Smooth muscle cell (in vitro differentiated cells): ENCODE results near the gene RFX1. TPM values are rescaled to one million over a fixed set of nuclear protein-coding genes. Genes with fewer than 3 reads are reported as not detected.
"Not testable (repeated sequence)": the region's sequence is repeated elsewhere in the genome, so short reads cannot be mapped to it uniquely, and the experiment has no call there.

ENCODE experiments used
- DNase-seq: peaks from one replicate; lab custom pipeline; 2025; ENCODE audit not compliant: unreplicated experiment; lab: John Stamatoyannopoulos, UW
- H2AFZ ChIP-seq: fragments of 200-600 bp; sonication (generic); 2 replicates; pipeline ENCODE4 v1.6.0; 2016; ENCODE audit warnings: antibody characterized with exemption, low read depth, mild to moderate bottlenecking
- H3F3A ChIP-seq: fragments of 200-600 bp; sonication (generic); 2 replicates; pipeline ENCODE4 v1.6.0; 2017; ENCODE audit warnings: antibody characterized with exemption, low read depth
- H3K27ac ChIP-seq: fragments of 200-600 bp; sonication (generic); 2 replicates; pipeline ENCODE4 v1.5.1; 2016; ENCODE audit warnings: low read depth, mild to moderate bottlenecking
- H3K27me3 ChIP-seq: fragments of 200-600 bp; sonication (generic); 2 replicates; pipeline ENCODE4 v1.6.1; 2016; ENCODE audit warnings: low read depth, mild to moderate bottlenecking
- H3K36me3 ChIP-seq: fragments of 200-600 bp; sonication (generic); 2 replicates; pipeline ENCODE4 v1.5.1; 2016; ENCODE audit warnings: low read depth
- H3K4me1 ChIP-seq: fragments of 200-600 bp; sonication (generic); 2 replicates; pipeline ENCODE4 v1.5.1; 2016; ENCODE audit warnings: low read depth
- H3K4me2 ChIP-seq: fragments of 200-600 bp; sonication (generic); 2 replicates; pipeline ENCODE4 v1.6.0; 2016; ENCODE audit warnings: mild to moderate bottlenecking
- H3K4me3 ChIP-seq: fragments of 200-600 bp; sonication (generic); 2 replicates; pipeline ENCODE4 v1.5.1; 2016; ENCODE audit warnings: mild to moderate bottlenecking
- H3K79me2 ChIP-seq: fragments of 200-600 bp; sonication (generic); 2 replicates; pipeline ENCODE4 v1.6.0; 2016; ENCODE audit warnings: low read depth, mild to moderate bottlenecking
- H3K9ac ChIP-seq: fragments of 200-600 bp; sonication (generic); 2 replicates; pipeline ENCODE4 v1.6.0; 2016; ENCODE audit warnings: low read depth
- H3K9me3 ChIP-seq: fragments of 200-600 bp; sonication (generic); replicated peaks from 2 replicates; pipeline ENCODE4 v1.5.1; 2016; ENCODE audit warnings: low read depth
- H4K20me1 ChIP-seq: fragments of 200-600 bp; sonication (generic); 2 replicates; pipeline ENCODE4 v1.6.0; 2016; ENCODE audit warnings: low read depth
- WGBS: methylation state at CpG from one replicate; pipeline ENCODE4 v1.1.7; 2016; ENCODE audit warnings: low lambda C conversion rate; 5-methylcytosine and 5-hydroxymethylcytosine counted together
- polyA plus RNA-seq: library from polyadenylated mRNA; unstranded; fragments of >200 nt; fragmentation: Nextera tagmentation; extraction: Ambion mirVana; gene quantifications from 2 replicates; pipeline ENCODE4 v1.2.1, GENCODE V29; 2016
- total RNA-seq: library from RNA; depleted of rRNA; stranded (reverse); fragments of >200 nt; gene quantifications from 2 replicates; pipeline ENCODE4 v1.2.3, GENCODE V29; 2014
- TF ChIP-seq, protein P1 (sequence below): fragments of 200-600 bp; sonication (generic); IDR thresholded peaks from 2 replicates; pipeline ENCODE4 v1.5.1; 2017; ENCODE audit warnings: borderline replicate concordance, mild to moderate bottlenecking, antibody characterized with exemption; ENCODE audit not compliant: insufficient read depth, poor library complexity, severe bottlenecking

The RFX1 gene
- total and polyA plus RNA-seq, 2 experiments from 2014 or later: 2.2 TPM

DNA sequence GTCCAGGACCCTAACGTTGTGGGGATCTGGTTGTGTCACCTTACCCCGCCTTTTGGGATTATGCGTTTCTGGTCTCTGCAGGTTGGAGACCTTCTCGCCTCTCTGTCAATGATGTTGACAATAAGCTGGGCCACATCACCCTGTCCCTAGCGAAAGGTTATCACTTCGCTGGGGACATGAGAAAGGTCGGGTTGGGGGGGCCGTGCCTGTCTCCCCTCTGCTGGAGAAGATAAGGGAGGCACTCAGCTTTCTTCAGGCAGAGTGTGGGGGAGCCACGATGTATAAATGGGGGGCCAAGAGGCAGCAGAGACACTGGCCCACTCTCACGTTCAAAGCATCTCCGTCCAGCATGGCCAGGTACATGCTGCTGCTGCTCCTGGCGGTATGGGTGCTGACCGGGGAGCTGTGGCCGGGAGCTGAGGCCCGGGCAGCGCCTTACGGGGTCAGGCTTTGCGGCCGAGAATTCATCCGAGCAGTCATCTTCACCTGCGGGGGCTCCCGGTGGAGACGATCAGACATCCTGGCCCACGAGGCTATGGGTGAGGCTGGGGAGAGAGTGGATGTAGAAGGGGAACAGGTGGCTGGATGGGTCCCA is 21.8 kb upstream of the RFX1 start, which contains the start of gene RLN3:
RLN3 (plus strand) TSS at position 293 of the 595 bp plus-strand sequence; CDS start at position 350, 57 bp downstream.
- Histone ChIP-seq H3K9ac (no peak within 1 kb of the TSS), H3K9me3 (no peaks in the 10 kb centered on the region), H3K36me3 (no peaks in the 10 kb centered on the region), H3K27ac (no peak within 1 kb of the TSS), H3K79me2 (no peaks in the 10 kb centered on the region), H3K4me1 (peaks cover 9% of the 10 kb centered on the region), H2AFZ (no peak within 1 kb of the TSS), H3K4me2 (no peak within 1 kb of the TSS), H4K20me1 (no peaks in the 10 kb centered on the region), H3K4me3 (no peak within 1 kb of the TSS), H3F3A (no peaks in the 10 kb centered on the region), H3K27me3 (no peaks in the 10 kb centered on the region)
- no peak for DNase-seq
- TF ChIP-seq, protein P1, sequence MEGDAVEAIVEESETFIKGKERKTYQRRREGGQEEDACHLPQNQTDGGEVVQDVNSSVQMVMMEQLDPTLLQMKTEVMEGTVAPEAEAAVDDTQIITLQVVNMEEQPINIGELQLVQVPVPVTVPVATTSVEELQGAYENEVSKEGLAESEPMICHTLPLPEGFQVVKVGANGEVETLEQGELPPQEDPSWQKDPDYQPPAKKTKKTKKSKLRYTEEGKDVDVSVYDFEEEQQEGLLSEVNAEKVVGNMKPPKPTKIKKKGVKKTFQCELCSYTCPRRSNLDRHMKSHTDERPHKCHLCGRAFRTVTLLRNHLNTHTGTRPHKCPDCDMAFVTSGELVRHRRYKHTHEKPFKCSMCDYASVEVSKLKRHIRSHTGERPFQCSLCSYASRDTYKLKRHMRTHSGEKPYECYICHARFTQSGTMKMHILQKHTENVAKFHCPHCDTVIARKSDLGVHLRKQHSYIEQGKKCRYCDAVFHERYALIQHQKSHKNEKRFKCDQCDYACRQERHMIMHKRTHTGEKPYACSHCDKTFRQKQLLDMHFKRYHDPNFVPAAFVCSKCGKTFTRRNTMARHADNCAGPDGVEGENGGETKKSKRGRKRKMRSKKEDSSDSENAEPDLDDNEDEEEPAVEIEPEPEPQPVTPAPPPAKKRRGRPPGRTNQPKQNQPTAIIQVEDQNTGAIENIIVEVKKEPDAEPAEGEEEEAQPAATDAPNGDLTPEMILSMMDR: no peak
- 93% methylated on average over 24 of the region's 24 CpGs for WGBS

- DNase-seq, H3K27ac ChIP-seq, H3K9ac ChIP-seq, H3K9me3 ChIP-seq, H3K4me1 ChIP-seq, H3K27me3 ChIP-seq, H3F3A ChIP-seq, H3K4me2 ChIP-seq, H3K36me3 ChIP-seq, H3K4me3 ChIP-seq, H3K79me2 ChIP-seq, H2AFZ ChIP-seq, H4K20me1 ChIP-seq: not testable (repeated sequence)
- WGBS: 94% methylated on average over 5 of the region's 5 CpGs
Observed at GRCh38 chr19:14026652-14027192, 20.6 kb upstream of the RFX1 start.

GRCh38 chr19:14023404-14024235 is 17.5 kb upstream of the RFX1 start:
- WGBS: 58% methylated on average over 9 of the region's 9 CpGs
- H3K27ac ChIP-seq: no peak overlapping the region
- H3K4me2 ChIP-seq: no peak overlapping the region
- H3F3A ChIP-seq: no peaks in the 10 kb centered on the region
- TF ChIP-seq, protein P1: peak; percentile 24
- H4K20me1 ChIP-seq: no peaks in the 10 kb centered on the region
- H3K4me1 ChIP-seq: no peaks in the 10 kb centered on the region
- H3K27me3 ChIP-seq: no peaks in the 10 kb centered on the region
- no peaks in the 10 kb centered on the region for H3K36me3 ChIP-seq
- no peaks in the 10 kb centered on the region for H3K79me2 ChIP-seq
- DNase-seq: no peak
- H2AFZ ChIP-seq: peak overlapping the region; percentile 81
- H3K9ac ChIP-seq: no peak overlapping the region
- H3K4me3 ChIP-seq: no peak overlapping the region
- H3K9me3 ChIP-seq: no peaks in the 10 kb centered on the region

DNA sequence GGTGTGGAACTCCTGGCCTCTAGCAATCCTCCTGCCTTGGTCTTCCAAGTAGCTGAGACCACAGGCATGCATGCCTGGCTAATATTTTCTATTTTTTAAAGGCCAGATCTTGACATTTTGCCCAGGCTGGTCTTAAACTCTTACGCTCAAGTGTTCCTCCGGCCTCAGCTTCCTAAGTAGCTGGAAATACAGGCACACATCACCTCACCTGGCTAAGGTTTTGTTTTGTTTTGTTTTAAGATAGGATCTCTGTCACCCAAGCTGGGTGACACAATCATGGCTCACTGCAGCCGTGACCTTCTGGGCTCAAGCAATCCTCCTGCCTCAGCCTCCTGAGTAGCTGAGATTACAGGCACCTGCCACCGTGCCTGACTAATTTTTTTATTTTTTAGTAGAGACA is 16.3 kb upstream of the RFX1 start:
- H3K9ac ChIP-seq: no peak overlapping the region
- H2AFZ ChIP-seq: no peak overlapping the region
- no peaks in the 10 kb centered on the region for H3K36me3 ChIP-seq
- H3K27ac ChIP-seq: no peak overlapping the region
- no peaks in the 10 kb centered on the region for H3K27me3 ChIP-seq
- TF ChIP-seq, protein P1: no peak
- H3K4me3 ChIP-seq: no peak overlapping the region
- no peaks in the 10 kb centered on the region for H3K79me2 ChIP-seq
- no peak for DNase-seq
- no peaks in the 10 kb centered on the region for H4K20me1 ChIP-seq
- no peaks in the 10 kb centered on the region for H3F3A ChIP-seq
- no peaks in the 10 kb centered on the region for H3K4me1 ChIP-seq
- 78% methylated on average over 4 of the region's 4 CpGs for WGBS
- no peaks in the 10 kb centered on the region for H3K9me3 ChIP-seq
- H3K4me2 ChIP-seq: no peak overlapping the region
